NCI-H2196 (cell line): Measurements from ENCODE around the gene LRBA.
"Not testable (repeated sequence)": the region's sequence is repeated elsewhere in the genome, so short reads cannot be mapped to it uniquely, and the experiment has no call there.

Experiments
- DNase-seq: peaks from one replicate; lab custom pipeline; 2025; ENCODE audit not compliant: unreplicated experiment; lab: John Stamatoyannopoulos, UW

LRBA gene

DNA sequence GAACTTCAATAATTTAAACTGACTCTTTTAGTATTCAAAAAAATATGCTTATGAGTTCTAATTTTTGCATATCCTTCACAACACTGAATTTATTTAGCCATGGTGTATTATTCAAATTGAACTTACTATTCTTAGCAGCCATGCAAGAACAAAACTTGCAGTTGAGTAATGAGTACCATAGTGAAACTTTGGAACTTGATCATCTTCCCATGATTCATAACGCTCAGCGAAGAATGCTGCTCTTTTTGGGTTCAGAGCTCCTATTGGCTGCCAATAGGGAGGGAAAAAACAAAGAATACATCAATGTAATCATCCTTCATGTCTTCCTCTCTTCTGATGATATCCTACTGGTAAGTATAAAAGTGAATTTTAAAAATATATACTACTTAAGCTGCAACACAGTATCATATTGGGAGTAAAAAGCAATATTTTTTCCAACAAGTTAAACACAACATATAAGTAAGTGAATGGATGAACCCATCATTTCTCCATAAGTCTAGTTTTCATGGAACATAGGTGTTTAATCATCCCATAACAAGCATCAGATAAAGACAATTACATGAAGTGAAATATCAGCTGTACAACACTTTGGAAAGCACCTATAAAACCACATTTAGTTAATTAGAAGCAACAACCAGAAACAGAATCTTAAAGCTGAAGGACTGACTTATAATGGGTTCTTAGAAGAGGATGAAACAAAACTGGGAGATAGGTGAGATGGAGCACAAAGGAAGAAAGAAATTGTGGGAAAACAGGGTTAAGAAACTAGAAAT, 578.3 kb downstream of the LRBA start:
- DNase-seq = no peak

DNA sequence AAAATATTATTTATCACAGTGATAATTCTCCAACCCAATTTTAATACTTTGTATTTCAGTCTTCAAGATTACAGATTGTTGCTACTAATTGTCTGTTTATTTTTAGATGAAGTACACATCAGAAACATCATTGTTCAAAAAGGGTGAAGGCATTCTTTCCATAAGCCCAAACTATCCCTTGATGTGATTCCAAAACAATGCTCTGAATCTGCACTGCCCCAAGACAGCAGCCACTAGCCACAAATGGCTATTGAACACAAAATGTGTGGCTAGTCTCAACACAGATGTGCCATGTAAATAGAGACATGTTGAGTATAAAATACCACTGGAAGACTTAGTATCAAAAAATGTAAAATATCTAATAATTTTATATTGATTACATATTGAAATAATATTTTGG, 583.9 kb downstream of the LRBA start:
- no peak for DNase-seq

- DNase-seq = no peak
Observed at GRCh38 chr4:150425161-150425560, 589.9 kb downstream of the LRBA start.

GRCh38 chr4:150423503-150423902, 591.6 kb downstream of the LRBA start:
- no peak for DNase-seq

DNA sequence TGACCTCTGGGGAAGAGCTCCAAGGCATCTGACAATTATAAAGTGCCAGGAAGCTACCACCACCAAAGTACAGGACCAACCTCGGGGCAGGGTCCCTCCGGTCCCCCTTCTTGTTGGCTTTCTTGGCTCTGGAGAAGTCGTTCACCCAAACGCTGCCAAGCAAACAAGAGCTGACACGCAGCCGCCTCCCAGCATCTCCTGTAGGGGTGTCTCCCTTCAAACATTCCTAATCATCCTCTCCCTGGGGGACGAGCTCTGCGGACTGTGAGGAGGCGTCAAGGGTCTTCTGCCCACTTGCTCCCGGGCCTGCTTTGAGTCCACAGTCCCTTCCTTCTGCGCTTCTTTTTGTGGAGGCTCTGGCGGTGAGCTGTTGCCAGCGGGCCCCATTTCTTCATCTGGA, 592.0 kb downstream of the LRBA start:
- DNase-seq = no peak

DNA sequence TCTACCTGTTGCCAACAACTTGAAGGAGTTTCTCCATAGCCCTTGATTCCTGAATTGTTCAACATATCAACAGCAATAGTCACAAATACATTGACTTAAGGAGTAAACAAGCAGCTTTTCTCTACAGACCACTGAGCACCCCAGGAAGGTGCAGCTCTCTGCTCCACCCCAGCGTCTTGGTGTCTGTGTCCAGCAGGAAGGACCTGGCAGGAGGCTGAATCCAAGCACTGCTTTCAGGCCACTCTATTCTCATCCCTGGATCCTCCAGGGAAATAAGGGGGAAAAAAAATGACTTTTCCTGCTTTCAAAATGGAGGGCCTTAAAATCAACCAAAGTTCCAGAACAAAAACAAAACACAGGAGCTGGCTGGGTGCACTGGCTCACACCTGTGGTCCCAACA, 593.5 kb downstream of the LRBA start:
- DNase-seq = no peak

- no peak for DNase-seq
Observed at GRCh38 chr4:150419939-150420338, 595.1 kb downstream of the LRBA start.

DNA sequence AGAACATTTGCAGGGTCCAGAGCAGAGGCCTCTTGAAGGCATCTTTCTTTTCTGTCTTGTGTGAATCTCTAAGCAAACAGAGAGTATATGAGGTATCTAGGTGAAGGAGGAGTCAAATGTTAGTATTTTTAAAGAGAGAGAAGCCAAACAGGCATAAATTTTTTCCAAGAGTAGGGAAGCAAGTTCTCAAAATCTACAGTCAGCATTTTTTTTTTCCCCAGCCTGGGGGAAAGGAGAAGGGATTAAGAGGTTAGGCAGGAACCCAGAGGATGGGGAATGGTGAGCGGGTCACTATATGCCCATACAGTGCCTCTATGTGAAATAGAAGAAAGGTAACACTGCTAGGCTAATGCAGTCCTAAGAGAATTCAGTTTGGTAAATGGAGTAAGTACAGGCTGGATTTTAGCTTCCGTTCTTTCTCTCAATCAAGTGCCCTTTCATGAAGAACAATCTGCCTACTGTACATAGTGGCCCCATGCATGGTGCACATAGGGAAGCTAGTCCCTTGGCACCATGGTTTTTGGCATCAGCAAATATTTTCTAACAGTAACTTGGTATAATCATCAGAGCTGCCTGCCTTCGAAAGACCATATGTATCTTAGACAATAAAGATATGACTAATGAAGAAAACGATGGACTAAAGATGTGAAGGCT, 596.2 kb downstream of the LRBA start:
- DNase-seq = no peak

- no peak for DNase-seq
Observed at GRCh38 chr4:150415213-150415612, 599.9 kb downstream of the LRBA start.

DNA sequence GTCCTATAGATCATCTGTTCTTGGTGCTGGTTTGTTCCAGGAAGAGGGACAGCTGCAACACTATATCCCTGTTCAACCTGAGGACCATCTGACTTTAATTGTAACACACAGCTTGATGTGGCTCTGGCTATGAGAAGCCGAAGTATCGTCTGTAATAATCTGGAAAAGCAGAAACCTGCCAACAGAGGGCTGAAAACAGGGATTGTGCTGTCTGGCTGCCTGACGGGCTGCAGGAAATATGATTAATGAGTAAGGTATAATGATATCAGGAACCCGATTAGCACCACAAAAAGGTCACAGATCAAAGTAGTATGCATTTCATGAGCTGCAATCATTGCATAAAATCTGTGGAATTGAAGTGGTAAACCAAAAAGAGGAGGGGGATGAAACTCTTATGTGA, 603.6 kb downstream of the LRBA start:
- DNase-seq = no peak

DNA sequence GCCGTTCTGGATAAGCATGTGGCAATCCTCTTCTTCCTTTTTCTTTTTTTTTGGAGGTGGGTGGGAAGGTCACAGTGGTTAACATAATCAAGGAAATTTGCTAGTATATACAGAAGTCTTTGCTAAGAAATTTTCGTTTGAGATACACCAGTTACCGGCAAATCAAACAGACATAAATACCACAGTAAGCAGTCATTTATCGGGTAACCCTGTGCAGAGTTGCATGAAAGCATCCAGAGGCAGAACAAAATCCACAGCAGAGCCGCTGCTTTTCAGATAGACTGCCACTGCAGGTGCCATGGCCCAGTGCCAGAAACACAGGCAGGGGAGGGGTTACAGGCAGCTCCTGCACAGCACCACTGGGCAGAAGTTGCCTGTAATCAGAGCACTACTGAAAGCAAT, 612.2 kb downstream of the LRBA start:
- peak; percentile 50 for DNase-seq

DNA sequence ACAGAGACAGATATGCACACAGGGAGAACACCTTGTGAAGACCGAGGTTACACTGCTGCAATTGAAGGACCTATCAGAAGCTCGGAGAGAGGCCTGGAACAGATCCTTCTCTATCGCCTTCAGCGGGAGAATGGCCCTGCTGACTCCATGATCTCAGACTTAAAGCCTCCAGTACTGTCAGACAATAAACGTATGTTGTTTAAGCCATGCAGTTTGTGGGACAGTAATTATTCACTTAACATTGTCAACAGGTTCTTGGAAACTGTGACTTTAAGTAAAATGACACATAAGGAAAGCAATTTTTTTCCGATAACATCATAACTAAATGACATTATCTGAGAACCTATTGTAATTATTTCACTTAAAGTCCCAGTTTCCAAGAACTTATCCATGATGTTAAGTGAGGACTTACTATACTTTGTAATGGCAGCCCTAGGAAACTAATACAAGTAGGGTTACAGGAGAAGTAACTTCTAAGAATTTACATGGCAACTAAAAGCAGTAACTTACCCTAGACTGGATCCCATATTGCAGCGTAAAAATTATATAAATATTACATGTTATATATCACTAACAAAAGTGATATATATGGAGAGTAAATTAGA, 613.9 kb downstream of the LRBA start:
- no peak for DNase-seq

- DNase-seq = no peak
Observed at GRCh38 chr4:150395872-150396271, 619.2 kb downstream of the LRBA start.

DNA sequence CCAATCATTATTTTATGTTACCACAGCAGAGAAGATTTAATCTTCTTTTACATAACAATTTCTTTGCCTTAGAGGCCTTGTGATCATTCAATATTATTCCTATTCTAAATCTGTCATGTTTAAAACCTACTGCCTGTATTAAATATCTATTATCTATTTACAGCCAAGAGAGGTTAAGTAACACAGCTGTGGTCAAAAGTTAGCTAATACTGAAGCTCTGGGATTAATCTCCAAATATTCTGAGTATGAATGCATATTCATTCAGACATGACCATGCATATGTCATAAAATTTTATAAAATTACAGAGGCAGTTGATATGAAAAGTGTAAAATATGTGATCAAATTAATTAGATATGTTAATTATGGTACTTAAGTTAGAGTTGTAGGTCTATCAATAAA, 621.0 kb downstream of the LRBA start:
- no peak for DNase-seq

- DNase-seq = no peak
Observed at GRCh38 chr4:150391052-150391451, 624.0 kb downstream of the LRBA start.

DNA sequence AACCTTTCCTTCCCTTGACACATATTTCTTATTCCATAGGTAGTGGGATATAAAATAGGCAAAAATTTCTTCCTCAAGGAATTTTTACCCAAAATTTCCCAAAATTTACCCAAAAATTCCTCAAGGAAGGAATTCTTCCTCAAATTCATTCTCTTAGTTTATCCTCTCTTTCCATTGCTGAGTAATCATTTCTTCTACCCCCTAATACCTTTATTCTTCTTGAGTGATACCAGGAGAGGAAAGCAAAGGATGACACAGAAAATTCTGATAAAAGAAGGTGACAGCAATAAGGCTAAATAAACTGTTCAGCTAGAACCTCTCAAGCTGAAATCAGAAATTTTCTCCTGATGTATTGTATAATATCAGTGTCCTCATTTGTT, 624.6 kb downstream of the LRBA start:
- no peak for DNase-seq

GRCh38 chr4:150389896-150390530, 625.1 kb downstream of the LRBA start:
- DNase-seq = no peak

DNA sequence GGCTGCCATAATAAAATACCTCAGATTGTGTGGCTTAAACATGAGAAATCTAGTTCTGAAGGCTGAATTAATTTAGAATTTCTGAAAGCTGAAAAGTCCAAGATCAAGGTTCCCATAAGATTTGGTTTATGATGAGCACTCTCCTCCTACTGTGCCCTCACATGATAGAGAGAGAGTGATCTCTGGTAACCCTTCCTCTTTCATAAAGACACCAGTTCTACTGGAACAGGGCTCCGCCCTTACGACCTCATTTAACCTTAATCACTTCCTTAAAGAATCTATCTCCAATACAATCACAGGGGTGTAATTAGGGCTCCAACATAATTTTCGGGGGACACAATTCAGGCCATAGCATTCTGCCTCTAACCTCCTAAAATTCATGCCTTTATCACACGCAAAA, 627.1 kb downstream of the LRBA start:
- DNase-seq = no peak

GRCh38 chr4:150386415-150386814, 628.7 kb downstream of the LRBA start:
- not testable (repeated sequence) for DNase-seq

DNA sequence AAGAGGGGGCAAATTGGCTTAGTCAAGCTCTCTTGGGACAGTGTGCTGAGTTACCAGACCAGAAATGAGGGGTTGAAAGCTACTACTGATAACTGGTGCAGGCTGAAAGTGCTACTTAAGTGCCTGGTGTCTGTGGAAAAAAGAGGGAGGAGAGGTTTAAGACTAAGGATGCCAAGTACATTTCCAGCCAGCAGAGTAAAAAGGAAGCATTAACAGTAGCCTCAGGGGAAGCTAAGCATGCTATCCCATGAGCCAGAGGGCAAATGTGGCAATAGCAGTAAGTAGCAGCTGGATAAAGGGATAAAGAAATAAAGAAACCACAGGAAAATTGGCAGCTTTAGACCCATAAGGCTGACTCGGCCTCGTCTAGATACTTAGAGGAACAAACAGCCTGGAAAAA, 629.5 kb downstream of the LRBA start:
- peak; percentile 3 for DNase-seq

GRCh38 chr4:150384249-150384648, 630.8 kb downstream of the LRBA start:
- DNase-seq = no peak

GRCh38 chr4:150382028-150382427, 633.1 kb downstream of the LRBA start:
- DNase-seq = no peak
